K562 (cell line): ENCODE data around the gene LIPT2. TPM values are rescaled to one million over a fixed set of nuclear protein-coding genes. Genes with fewer than 3 reads are reported as not detected.

Experiments
- BDP1 ChIP-seq: IDR thresholded peaks from 3 replicates; pipeline ENCODE4 v1.6.1; 2011; ENCODE audit not compliant: insufficient read length, insufficient read depth
- CC2D1A ChIP-seq: fragments of 450-650 bp; IDR thresholded peaks from 2 replicates; pipeline ENCODE4 v1.6.1; 2017; ENCODE audit warnings: mild to moderate bottlenecking
- CEBPB ChIP-seq: fragments of 450-650 bp; IDR thresholded peaks from 2 replicates; pipeline ENCODE4 v1.6.1; 2016; ENCODE audit warnings: missing genetic modification characterization, missing compliant biosample characterization
- CHD4 ChIP-seq: fragments of 200-600 bp; sonication (generic); IDR thresholded peaks from 3 replicates; pipeline ENCODE4 v1.6.1; 2012; ENCODE audit warnings: low read depth, mild to moderate bottlenecking, mixed read lengths, low read length, inconsistent platforms; ENCODE audit not compliant: insufficient read depth, insufficient replicate concordance, poor library complexity, severe bottlenecking
- ELK1 ChIP-seq: sonication (generic); formaldehyde crosslinking; IDR thresholded peaks from 2 replicates; pipeline ENCODE4 v1.8.1; 2022; ENCODE audit warnings: missing genetic modification reagents
- NCOR1 ChIP-seq: fragments of 450-650 bp; IDR thresholded peaks from 2 replicates; pipeline ENCODE4 v1.6.1; 2016; ENCODE audit warnings: mild to moderate bottlenecking, moderate library complexity
- POU5F1 ChIP-seq: fragments of 150-350 bp; IDR thresholded peaks from 2 replicates; pipeline ENCODE4 v1.6.1; 2014; ENCODE audit warnings: borderline replicate concordance, low read length, low read depth, mild to moderate bottlenecking; ENCODE audit not compliant: partially characterized antibody
- PREB ChIP-seq: sonication (generic); formaldehyde crosslinking; IDR thresholded peaks from 2 replicates; pipeline ENCODE4 v1.8.1; 2023; ENCODE audit warnings: mild to moderate bottlenecking, missing genetic modification reagents
- PRPF4 ChIP-seq: fragments of 200-400 bp; formaldehyde crosslinking; IDR thresholded peaks from one replicate; pipeline ENCODE4 v1.6.1; 2017; ENCODE audit warnings: low read length, low read depth, mild to moderate bottlenecking; ENCODE audit not compliant: insufficient read depth, poor library complexity, severe bottlenecking
- THAP12 ChIP-seq: fragments of 250-450 bp; sonication (Bioruptor Pico); IDR thresholded peaks from 2 replicates; pipeline ENCODE4 v1.9.0; 2021; ENCODE audit warnings: mild to moderate bottlenecking, inconsistent platforms
- ZNF280B ChIP-seq: fragments of 250-450 bp; sonication (Bioruptor Pico); IDR thresholded peaks from 2 replicates; pipeline ENCODE4 v1.5.1; 2021; ENCODE audit warnings: mild to moderate bottlenecking
- ZNF311 ChIP-seq: fragments of 250-450 bp; sonication (Bioruptor Pico); IDR thresholded peaks from 2 replicates; pipeline ENCODE4 v1.4.0; 2020; ENCODE audit warnings: mild to moderate bottlenecking, moderate library complexity
- polyA plus RNA-seq, 8 experiments: library from polyadenylated mRNA; depleted of rRNA in 4 of 8; stranded (reverse) in 5 of 8; unstranded in 3 of 8; fragments of >200 nt; fragmentation: Nextera tagmentation in 2 of 8; fragmentation: Illumina TruSeq in 1 of 8; extraction: Ambion mirVana in 2 of 8; extraction: Trizol in 1 of 8; gene quantifications; 2 replicates each; pipeline versions ENCODE4 v1.2.1 to v1.2.3, GENCODE V29; 2011 to 2014; ENCODE audit warnings: inconsistent platforms in 1 of 8, missing spikeins in 1 of 8
- total RNA-seq, 7 experiments: library from RNA; depleted of rRNA in 6 of 7; stranded (reverse); fragments of >200 nt in 6 of 7; fragmentation: Illumina TruSeq in 2 of 7; extraction: Trizol in 2 of 7; gene quantifications; 2 replicates each; pipeline versions ENCODE4 v1.2.1 to v1.2.3, GENCODE V29; 2011 to 2021; ENCODE audit warnings: low replicate concordance in 1 of 7

Gene LIPT2
- total and polyA plus RNA-seq, 9 of the 15 experiments (the other 6 are each of a cell fraction or from before 2014, with no cell fraction given), result 1.00 to 5.2 (median 3.5) TPM

GRCh38 chr11:74459584-74459983 is 33.9 kb downstream of the LIPT2 start (continued):
- no peak; the same call in 1 of the 2 replicates for TF ChIP-seq CC2D1A
- TF ChIP-seq THAP12, result no peak
- no peak for TF ChIP-seq POU5F1
- TF ChIP-seq NCOR1, result peak; percentile 88
- TF ChIP-seq ZNF280B, result no peak
- TF ChIP-seq CEBPB, result no peak
- no peak for TF ChIP-seq PRPF4
- TF ChIP-seq ELK1 (CRISPR knock-in tag), result no peak
- TF ChIP-seq CHD4, result no peak
- TF ChIP-seq BDP1, result no peak
- TF ChIP-seq ZNF311 (CRISPR knock-in tag), result no peak
- no peak for TF ChIP-seq PREB
